GM10266 (cell line): ENCODE results near the gene MT1G.
A peak's percentile ranks its signal among the peaks of the same experiment; 100 is the strongest.
"Not testable (repeated sequence)": the region's sequence is repeated elsewhere in the genome, so short reads cannot be mapped to it uniquely, and the experiment has no call there.

Experiments used
- DNase-seq: peaks from one replicate; pipeline ENCODE4 v3.0.0; 2012; ENCODE audit errors: extremely low spot score
- TF ChIP-seq, protein P1 (sequence below): IDR thresholded peaks from 2 replicates; pipeline ENCODE4 v1.5.1; 2012; ENCODE audit warnings: mild to moderate bottlenecking, low read depth; ENCODE audit not compliant: control insufficient read depth, insufficient read depth; ENCODE audit errors: missing control alignments

The MT1G gene

GRCh38 chr16:56679078-56679730, 11.3 kb upstream of the MT1G start:
- DNase-seq = no peak
- TF ChIP-seq, protein P1, sequence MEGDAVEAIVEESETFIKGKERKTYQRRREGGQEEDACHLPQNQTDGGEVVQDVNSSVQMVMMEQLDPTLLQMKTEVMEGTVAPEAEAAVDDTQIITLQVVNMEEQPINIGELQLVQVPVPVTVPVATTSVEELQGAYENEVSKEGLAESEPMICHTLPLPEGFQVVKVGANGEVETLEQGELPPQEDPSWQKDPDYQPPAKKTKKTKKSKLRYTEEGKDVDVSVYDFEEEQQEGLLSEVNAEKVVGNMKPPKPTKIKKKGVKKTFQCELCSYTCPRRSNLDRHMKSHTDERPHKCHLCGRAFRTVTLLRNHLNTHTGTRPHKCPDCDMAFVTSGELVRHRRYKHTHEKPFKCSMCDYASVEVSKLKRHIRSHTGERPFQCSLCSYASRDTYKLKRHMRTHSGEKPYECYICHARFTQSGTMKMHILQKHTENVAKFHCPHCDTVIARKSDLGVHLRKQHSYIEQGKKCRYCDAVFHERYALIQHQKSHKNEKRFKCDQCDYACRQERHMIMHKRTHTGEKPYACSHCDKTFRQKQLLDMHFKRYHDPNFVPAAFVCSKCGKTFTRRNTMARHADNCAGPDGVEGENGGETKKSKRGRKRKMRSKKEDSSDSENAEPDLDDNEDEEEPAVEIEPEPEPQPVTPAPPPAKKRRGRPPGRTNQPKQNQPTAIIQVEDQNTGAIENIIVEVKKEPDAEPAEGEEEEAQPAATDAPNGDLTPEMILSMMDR = no peak

DNA sequence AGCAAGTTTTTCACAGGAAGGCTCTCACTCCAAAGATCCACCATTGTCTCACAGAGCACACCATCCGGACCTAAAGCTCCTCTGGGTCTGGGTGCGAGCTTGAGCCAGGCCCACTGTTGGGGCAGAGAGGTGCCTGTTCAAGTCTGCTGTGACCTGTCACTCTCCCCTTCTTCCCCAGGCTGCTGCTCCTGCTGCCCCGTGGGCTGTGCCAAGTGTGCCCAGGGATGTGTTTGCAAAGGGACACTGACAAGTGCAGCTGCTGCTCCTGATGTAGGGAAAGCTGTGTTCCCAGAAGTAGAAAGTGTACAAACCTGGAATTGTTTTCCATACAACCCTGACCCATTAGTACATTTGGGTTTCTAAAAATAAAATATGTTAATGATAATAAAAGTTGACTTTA, 9.6 kb upstream of the MT1G start:
- no peak for DNase-seq
- TF ChIP-seq, protein P1 = no peak

DNA sequence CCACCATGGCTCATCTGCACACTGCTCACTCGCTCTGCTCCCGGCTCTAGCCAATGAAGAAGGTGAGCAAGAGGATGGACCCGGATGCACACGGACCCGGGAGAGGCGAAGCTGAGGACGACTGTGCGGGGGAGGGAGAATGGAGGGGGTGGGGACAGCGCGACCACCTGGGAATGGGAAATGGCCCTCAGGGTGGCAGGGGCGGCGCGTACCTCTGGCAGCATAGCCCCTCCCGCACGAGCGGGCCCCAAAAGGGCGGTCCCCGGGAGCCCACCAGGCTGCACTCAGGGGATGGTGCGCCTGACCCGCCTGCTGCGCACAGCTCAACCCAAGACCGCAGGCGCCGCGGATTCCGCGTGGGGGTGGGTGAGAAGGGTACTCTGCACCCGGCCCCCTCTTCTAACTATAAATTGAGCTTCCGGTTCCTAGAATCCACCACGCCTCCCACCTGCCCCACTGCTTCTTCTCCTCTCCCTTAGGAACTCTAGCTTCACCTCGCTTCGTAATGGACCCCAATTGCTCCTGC, 7.9 kb upstream of the MT1G start:
- DNase-seq = no peak
- TF ChIP-seq, protein P1 = no peak

DNA sequence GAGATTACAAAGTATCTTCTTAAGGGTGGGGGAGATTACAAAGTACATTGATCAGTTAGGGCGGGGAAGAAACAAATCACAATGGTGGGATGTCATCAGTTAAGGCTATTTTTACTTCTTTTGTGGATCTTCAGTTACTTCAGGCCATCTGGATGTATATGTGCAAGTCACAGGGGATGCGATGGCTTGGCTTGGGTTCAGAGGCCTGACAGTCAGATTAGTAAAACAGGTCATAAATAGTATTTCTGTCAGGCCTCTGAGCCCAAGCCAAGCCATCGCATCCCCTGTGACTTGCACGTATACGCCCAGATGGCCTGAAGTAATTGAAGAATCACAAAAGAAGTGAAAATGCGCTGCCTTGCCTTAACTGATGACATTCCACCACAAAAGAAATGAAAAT, 6.7 kb upstream of the MT1G start:
- DNase-seq = not testable (repeated sequence)

- TF ChIP-seq, protein P1 = peak; percentile 50
- DNase-seq = no peak
Observed at GRCh38 chr16:56673921-56674320, 6.1 kb upstream of the MT1G start.

GRCh38 chr16:56672761-56673536, 5.1 kb upstream of the MT1G start:
- no peak for DNase-seq
- TF ChIP-seq, protein P1 = no peak

DNA sequence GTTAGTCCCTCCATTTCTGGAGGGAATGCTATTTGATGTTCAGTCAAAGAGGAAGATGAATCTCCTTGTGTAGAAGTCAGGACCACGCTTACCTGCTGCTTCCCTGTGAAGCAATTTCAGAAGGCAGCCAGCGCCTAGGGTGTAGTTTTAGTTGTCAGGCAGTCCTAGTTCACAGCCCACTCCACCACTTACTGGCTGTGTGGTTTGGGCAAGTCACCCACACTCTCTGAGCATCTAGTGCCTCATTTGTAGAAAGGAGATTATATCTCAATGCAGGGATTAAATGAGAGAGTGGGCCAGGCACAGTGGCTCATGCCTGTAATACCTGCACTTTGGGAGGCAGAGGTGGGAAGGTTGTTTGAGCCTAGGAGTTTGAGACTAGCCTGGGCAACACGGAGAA, 4.3 kb upstream of the MT1G start:
- not testable (repeated sequence) for DNase-seq

- not testable (repeated sequence) for DNase-seq
Observed at GRCh38 chr16:56671691-56672090, 3.8 kb upstream of the MT1G start.

DNA sequence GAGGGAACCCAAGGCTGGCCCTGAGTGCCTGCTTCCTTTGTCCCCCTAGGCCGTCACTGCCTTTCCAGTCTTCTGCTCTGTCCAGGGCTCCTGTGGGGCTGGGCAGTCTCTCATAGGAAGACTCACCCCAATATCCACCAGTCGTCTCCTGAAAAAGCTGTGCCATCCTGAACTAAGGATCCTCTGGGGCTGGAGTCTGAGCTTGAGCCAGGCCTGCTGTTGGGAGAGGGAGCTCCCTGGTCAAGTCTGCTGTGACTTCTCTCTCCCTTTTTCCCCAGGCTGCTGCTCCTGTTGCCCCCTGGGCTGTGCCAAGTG, 2.7 kb upstream of the MT1G start:
- no peak for DNase-seq
- TF ChIP-seq, protein P1 = no peak
